Measurements from ENCODE around the gene FBH1. TPM values are rescaled to one million over a fixed set of nuclear protein-coding genes. Genes with fewer than 3 reads are reported as not detected.
A peak's percentile ranks its signal among the peaks of the same experiment; 100 is the strongest.

The FBH1 gene
- total and polyA plus RNA-seq, 10 of the 15 experiments (the other 5 are each of a cell fraction or from before 2014, with no cell fraction given): 6.1 to 67.6 (median 47.2) TPM

GRCh38 chr10:5873515-5873995 lies 16.5 kb upstream of the FBH1 start (continued):
- TF ChIP-seq BHLHE40 (IDR thresholded peaks at IDR 0.05; ENCODE audit: borderline replicate concordance in 1 of 2, low read depth in 2 of 2, low read length in 1 of 2) (no peak), HDGF (IDR thresholded peaks at IDR 0.05) (peak; percentile 86; the same call in 1 of the 2 replicates), FOXM1 (IDR thresholded peaks at IDR 0.05; ENCODE audit: low read depth, low read length) (no peak), CREB1 (IDR thresholded peaks at IDR 0.05; ENCODE audit: low read depth) (no peak), IRF5 (IDR thresholded peaks at IDR 0.05; ENCODE audit: borderline replicate concordance) (no peak), CBFB (IDR thresholded peaks at IDR 0.05; ENCODE audit: low read depth) (no peak), MEF2B (IDR thresholded peaks at IDR 0.05; ENCODE audit: partially characterized antibody, poor library complexity, severe bottlenecking) (no peak), STAT3 (IDR thresholded peaks at IDR 0.05; ENCODE audit: low read depth, low read length) (no peak), MYC (IDR thresholded peaks at IDR 0.05; ENCODE audit: insufficient read depth, insufficient read length, insufficient replicate concordance, low read length, severe bottlenecking) (no peak), SRF (IDR thresholded peaks at IDR 0.05; ENCODE audit: low read depth in 2 of 2, low read length in 2 of 2) (no peak), KAT2A (conservative IDR thresholded peaks at IDR 0.05; ENCODE audit: control insufficient read depth, low read depth, low read length) (no peak), HSF1 (IDR thresholded peaks at IDR 0.05; ENCODE audit: low read depth, low read length) (no peak), YY1 (IDR thresholded peaks at IDR 0.05; ENCODE audit: low read depth, low read length) (peak; percentile 70), POLR2A (IDR thresholded peaks at IDR 0.05; ENCODE audit: low read depth, low read length) (no peak), CBX5 (IDR thresholded peaks at IDR 0.05; ENCODE audit: low read depth) (no peak), NR2C1 (IDR thresholded peaks at IDR 0.05) (no peak), MLLT1 (IDR thresholded peaks at IDR 0.05) (0 out of 2 replicates have a peak, but pooled peaks have one; percentile 49), KDM1A (IDR thresholded peaks at IDR 0.05; ENCODE audit: borderline replicate concordance) (no peak), ZBED1 (IDR thresholded peaks at IDR 0.05; ENCODE audit: borderline replicate concordance) (0 out of 2 replicates have a peak, but pooled peaks have one; percentile 32), ZNF207 (IDR thresholded peaks at IDR 0.05; ENCODE audit: borderline replicate concordance) (no peak), TCF12 (IDR thresholded peaks at IDR 0.05; ENCODE audit: low read depth, low read length) (no peak), FOS (IDR thresholded peaks at IDR 0.05; ENCODE audit: borderline replicate concordance, extremely low read depth, insufficient read length) (no peak)
- TF ChIP-seq, protein P1, sequence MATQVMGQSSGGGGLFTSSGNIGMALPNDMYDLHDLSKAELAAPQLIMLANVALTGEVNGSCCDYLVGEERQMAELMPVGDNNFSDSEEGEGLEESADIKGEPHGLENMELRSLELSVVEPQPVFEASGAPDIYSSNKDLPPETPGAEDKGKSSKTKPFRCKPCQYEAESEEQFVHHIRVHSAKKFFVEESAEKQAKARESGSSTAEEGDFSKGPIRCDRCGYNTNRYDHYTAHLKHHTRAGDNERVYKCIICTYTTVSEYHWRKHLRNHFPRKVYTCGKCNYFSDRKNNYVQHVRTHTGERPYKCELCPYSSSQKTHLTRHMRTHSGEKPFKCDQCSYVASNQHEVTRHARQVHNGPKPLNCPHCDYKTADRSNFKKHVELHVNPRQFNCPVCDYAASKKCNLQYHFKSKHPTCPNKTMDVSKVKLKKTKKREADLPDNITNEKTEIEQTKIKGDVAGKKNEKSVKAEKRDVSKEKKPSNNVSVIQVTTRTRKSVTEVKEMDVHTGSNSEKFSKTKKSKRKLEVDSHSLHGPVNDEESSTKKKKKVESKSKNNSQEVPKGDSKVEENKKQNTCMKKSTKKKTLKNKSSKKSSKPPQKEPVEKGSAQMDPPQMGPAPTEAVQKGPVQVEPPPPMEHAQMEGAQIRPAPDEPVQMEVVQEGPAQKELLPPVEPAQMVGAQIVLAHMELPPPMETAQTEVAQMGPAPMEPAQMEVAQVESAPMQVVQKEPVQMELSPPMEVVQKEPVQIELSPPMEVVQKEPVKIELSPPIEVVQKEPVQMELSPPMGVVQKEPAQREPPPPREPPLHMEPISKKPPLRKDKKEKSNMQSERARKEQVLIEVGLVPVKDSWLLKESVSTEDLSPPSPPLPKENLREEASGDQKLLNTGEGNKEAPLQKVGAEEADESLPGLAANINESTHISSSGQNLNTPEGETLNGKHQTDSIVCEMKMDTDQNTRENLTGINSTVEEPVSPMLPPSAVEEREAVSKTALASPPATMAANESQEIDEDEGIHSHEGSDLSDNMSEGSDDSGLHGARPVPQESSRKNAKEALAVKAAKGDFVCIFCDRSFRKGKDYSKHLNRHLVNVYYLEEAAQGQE (IDR thresholded peaks at IDR 0.05; ENCODE audit: low read depth, low read length): no peak

All from GM12878 (cell line).